Measurements from ENCODE around the gene HSPG2.

DNA sequence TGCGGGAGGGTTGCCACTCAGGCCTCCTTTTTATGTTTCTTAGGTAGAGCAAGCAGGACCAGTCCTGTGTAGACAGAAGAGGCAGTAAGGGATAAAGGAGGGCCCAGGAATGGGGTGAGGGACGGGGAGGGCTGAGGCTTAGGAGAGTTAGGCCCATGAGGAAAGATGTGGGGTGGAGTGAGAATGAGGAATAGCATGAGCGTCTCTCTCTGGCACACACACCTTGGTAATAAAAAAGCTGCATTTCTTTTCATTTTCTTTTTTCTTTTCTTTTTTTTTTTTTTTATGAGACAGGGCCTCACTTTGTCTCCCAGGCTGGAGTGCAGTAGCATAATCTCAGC, 7.6 kb upstream of the HSPG2 start:
- TF ChIP-seq CTCF (IDR thresholded peaks at IDR 0.05; ENCODE audit: insufficient read depth, low read length) (no peak), POLR2AphosphoS5 (IDR thresholded peaks at IDR 0.05; ENCODE audit: low read depth) (no peak), GABPA (IDR thresholded peaks at IDR 0.05; ENCODE audit: low read depth) (no peak)
- TF ChIP-seq, protein P1, sequence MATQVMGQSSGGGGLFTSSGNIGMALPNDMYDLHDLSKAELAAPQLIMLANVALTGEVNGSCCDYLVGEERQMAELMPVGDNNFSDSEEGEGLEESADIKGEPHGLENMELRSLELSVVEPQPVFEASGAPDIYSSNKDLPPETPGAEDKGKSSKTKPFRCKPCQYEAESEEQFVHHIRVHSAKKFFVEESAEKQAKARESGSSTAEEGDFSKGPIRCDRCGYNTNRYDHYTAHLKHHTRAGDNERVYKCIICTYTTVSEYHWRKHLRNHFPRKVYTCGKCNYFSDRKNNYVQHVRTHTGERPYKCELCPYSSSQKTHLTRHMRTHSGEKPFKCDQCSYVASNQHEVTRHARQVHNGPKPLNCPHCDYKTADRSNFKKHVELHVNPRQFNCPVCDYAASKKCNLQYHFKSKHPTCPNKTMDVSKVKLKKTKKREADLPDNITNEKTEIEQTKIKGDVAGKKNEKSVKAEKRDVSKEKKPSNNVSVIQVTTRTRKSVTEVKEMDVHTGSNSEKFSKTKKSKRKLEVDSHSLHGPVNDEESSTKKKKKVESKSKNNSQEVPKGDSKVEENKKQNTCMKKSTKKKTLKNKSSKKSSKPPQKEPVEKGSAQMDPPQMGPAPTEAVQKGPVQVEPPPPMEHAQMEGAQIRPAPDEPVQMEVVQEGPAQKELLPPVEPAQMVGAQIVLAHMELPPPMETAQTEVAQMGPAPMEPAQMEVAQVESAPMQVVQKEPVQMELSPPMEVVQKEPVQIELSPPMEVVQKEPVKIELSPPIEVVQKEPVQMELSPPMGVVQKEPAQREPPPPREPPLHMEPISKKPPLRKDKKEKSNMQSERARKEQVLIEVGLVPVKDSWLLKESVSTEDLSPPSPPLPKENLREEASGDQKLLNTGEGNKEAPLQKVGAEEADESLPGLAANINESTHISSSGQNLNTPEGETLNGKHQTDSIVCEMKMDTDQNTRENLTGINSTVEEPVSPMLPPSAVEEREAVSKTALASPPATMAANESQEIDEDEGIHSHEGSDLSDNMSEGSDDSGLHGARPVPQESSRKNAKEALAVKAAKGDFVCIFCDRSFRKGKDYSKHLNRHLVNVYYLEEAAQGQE (IDR thresholded peaks at IDR 0.05; ENCODE audit: insufficient replicate concordance, low read depth): no peak
